ENCODE measurements around the gene COL5A1.

- no peak for TF ChIP-seq POLR2A (IDR thresholded peaks at IDR 0.05)
- TF ChIP-seq, protein P1, sequence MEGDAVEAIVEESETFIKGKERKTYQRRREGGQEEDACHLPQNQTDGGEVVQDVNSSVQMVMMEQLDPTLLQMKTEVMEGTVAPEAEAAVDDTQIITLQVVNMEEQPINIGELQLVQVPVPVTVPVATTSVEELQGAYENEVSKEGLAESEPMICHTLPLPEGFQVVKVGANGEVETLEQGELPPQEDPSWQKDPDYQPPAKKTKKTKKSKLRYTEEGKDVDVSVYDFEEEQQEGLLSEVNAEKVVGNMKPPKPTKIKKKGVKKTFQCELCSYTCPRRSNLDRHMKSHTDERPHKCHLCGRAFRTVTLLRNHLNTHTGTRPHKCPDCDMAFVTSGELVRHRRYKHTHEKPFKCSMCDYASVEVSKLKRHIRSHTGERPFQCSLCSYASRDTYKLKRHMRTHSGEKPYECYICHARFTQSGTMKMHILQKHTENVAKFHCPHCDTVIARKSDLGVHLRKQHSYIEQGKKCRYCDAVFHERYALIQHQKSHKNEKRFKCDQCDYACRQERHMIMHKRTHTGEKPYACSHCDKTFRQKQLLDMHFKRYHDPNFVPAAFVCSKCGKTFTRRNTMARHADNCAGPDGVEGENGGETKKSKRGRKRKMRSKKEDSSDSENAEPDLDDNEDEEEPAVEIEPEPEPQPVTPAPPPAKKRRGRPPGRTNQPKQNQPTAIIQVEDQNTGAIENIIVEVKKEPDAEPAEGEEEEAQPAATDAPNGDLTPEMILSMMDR (IDR thresholded peaks at IDR 0.05), result no peak
Measured at GRCh38 chr9:134823623-134824022, 182.0 kb downstream of the COL5A1 start.

Data from esophagus squamous epithelium (tissue), 4 donors.